Liver (tissue), 9 donors: ENCODE data around the gene CD200R1L. TPM values are rescaled to one million over a fixed set of nuclear protein-coding genes. Genes with fewer than 3 reads are reported as not detected.

Experiments used
- DNase-seq: peaks from one replicate; pipeline ENCODE4 v3.0.0-alpha.2; 2017; ENCODE audit warnings: low spot score
- H3K27ac ChIP-seq, 2 donors: one replicate each; pipeline ENCODE4 v1.7.0; 2013; ENCODE audit warnings: inconsistent platforms in 2 of 2, low read length in 2 of 2, control low read depth in 1 of 2, low read depth in 1 of 2, mild to moderate bottlenecking in 1 of 2
- H3K27me3 ChIP-seq, 4 donors: one replicate each; pipeline versions ENCODE4 v1.6.1 to v1.7.0; 2013; ENCODE audit warnings: low read length in 3 of 4, inconsistent platforms in 1 of 4, mild to moderate bottlenecking in 1 of 4, moderate library complexity in 1 of 4; ENCODE audit not compliant: control insufficient read depth in 4 of 4, insufficient read depth in 4 of 4
- H3K36me3 ChIP-seq, 4 donors: one replicate each; pipeline versions ENCODE4 v1.6.1 to v1.7.0; 2013; ENCODE audit warnings: low read length in 3 of 4, mild to moderate bottlenecking in 3 of 4, low read depth in 1 of 4, moderate library complexity in 1 of 4; ENCODE audit not compliant: control insufficient read depth in 4 of 4, insufficient read depth in 3 of 4
- H3K4me1 ChIP-seq, 4 donors: one replicate each; pipeline versions ENCODE4 v1.6.1 to v1.7.0; 2013; ENCODE audit warnings: low read length in 3 of 4, mild to moderate bottlenecking in 3 of 4, moderate library complexity in 1 of 4; ENCODE audit not compliant: control insufficient read depth in 4 of 4, insufficient read depth in 4 of 4
- H3K4me3 ChIP-seq, 3 donors: one replicate each; pipeline versions ENCODE4 v1.6.1 to v1.7.0; 2013; ENCODE audit warnings: low read length in 3 of 3, control low read depth in 1 of 3, low read depth in 1 of 3, mild to moderate bottlenecking in 1 of 3
- H3K9ac ChIP-seq, 2 donors: one replicate each; pipeline ENCODE4 v1.7.0; 2013; ENCODE audit warnings: low read length in 2 of 2, mild to moderate bottlenecking in 2 of 2, moderate library complexity in 2 of 2, control low read depth in 1 of 2, low read depth in 1 of 2
- H3K9me3 ChIP-seq, 4 donors: one replicate each; pipeline versions ENCODE4 v1.6.1 to v1.7.0; 2013; ENCODE audit warnings: low read length in 3 of 4; ENCODE audit not compliant: control insufficient read depth in 4 of 4
- ATF3 ChIP-seq: IDR thresholded peaks from 2 replicates; pipeline ENCODE4 v1.6.1; 2016; ENCODE audit warnings: antibody characterized with exemption
- CTCF ChIP-seq: fragments of 150-350 bp; IDR thresholded peaks from 2 replicates; pipeline ENCODE4 v1.5.1; 2017; ENCODE audit warnings: improper control_type of control experiment, low read depth, low read length; ENCODE audit not compliant: missing input control
- EGR1 ChIP-seq, 2 donors: IDR thresholded peaks; 2 replicates each; pipeline ENCODE4 v1.6.1; 2016 to 2018; ENCODE audit warnings: antibody characterized with exemption in 2 of 2, low read depth in 2 of 2
- FOXA1 ChIP-seq: IDR thresholded peaks from 2 replicates; pipeline ENCODE4 v1.6.1; 2016; ENCODE audit warnings: antibody characterized with exemption
- FOXA2 ChIP-seq: IDR thresholded peaks from 2 replicates; pipeline ENCODE4 v1.6.1; 2016; ENCODE audit warnings: antibody characterized with exemption
- GABPA ChIP-seq, 2 donors: IDR thresholded peaks in 1 of 2; conservative IDR thresholded peaks in 1 of 2; 2 replicates each; pipeline ENCODE4 v1.6.1; 2016; ENCODE audit warnings: antibody characterized with exemption in 2 of 2, mild to moderate bottlenecking in 1 of 2, moderate library complexity in 1 of 2
- HNF4A ChIP-seq, 2 donors: conservative IDR thresholded peaks; 2 replicates each; pipeline ENCODE4 v1.6.1; 2016; ENCODE audit warnings: antibody characterized with exemption in 2 of 2, mild to moderate bottlenecking in 2 of 2
- HNF4G ChIP-seq: IDR thresholded peaks from 2 replicates; pipeline ENCODE4 v1.6.1; 2016; ENCODE audit warnings: antibody characterized with exemption
- JUND ChIP-seq, 2 donors: IDR thresholded peaks; 2 replicates each; pipeline ENCODE4 v1.6.1; 2016; ENCODE audit warnings: antibody characterized with exemption in 2 of 2
- NR2F2 ChIP-seq: IDR thresholded peaks from 2 replicates; pipeline ENCODE4 v1.6.1; 2016; ENCODE audit warnings: antibody characterized with exemption
- RAD21 ChIP-seq, 2 donors: IDR thresholded peaks; 2 replicates each; pipeline ENCODE4 v1.6.1; 2016; ENCODE audit warnings: antibody characterized with exemption in 2 of 2, mild to moderate bottlenecking in 2 of 2
- REST ChIP-seq: IDR thresholded peaks from 2 replicates; pipeline ENCODE4 v1.6.1; 2016; ENCODE audit warnings: antibody characterized with exemption, mild to moderate bottlenecking
- RXRA ChIP-seq, 2 donors: IDR thresholded peaks; 2 replicates each; pipeline ENCODE4 v1.6.1; 2017 to 2018; ENCODE audit warnings: antibody characterized with exemption in 2 of 2, mild to moderate bottlenecking in 1 of 2
- SP1 ChIP-seq: IDR thresholded peaks from 2 replicates; pipeline ENCODE4 v1.6.1; 2018; ENCODE audit warnings: antibody characterized with exemption, mild to moderate bottlenecking
- TAF1 ChIP-seq: conservative IDR thresholded peaks from 2 replicates; pipeline ENCODE4 v1.6.1; 2016; ENCODE audit warnings: antibody characterized with exemption, mild to moderate bottlenecking
- YY1 ChIP-seq: IDR thresholded peaks from 2 replicates; pipeline ENCODE4 v1.6.1; 2016; ENCODE audit warnings: antibody characterized with exemption, mild to moderate bottlenecking
- ZBTB33 ChIP-seq: IDR thresholded peaks from 2 replicates; pipeline ENCODE4 v1.6.1; 2016; ENCODE audit warnings: antibody characterized with exemption
- WGBS: extraction: QIAGEN DNeasy Blood & Tissue Kit; methylation state at CpG from one replicate; pipeline ENCODE4 v1.1.7; 2013; 5-methylcytosine and 5-hydroxymethylcytosine counted together
- polyA plus RNA-seq, 2 donors: library from polyadenylated mRNA; stranded (reverse) in 1 of 2; unstranded in 1 of 2; fragments of 200-250 nt in 1 of 2; fragments of >200 nt in 1 of 2; fragmentation: Nextera tagmentation in 1 of 2; extraction: Ambion mirVana in 1 of 2; gene quantifications; one replicate each; pipeline versions ENCODE4 v1.2.1 to v1.2.3, GENCODE V29; 2013 to 2015
- total RNA-seq, 2 donors: library from RNA; depleted of rRNA; stranded (reverse); fragments of >200 nt; gene quantifications; one replicate each; pipeline ENCODE4 v1.2.3, GENCODE V29; 2014
- donor health status: healthy.
- donor health status: healthy.
- donor health status: healthy.
- donor health status: healthy.
- donor health status: healthy.

The CD200R1L gene
- total and polyA plus RNA-seq, 4 donors, result not detected

GRCh38 chr3:112858410-112859069, 11.9 kb upstream of the CD200R1L start:
- no peaks in the 10 kb centered on the region for H3K4me1 ChIP-seq
- peaks cover 0 to 2% (median under 1%) of the 10 kb centered on the region in 4 donors for H3K9me3 ChIP-seq
- H3K4me3 ChIP-seq, result no peak overlapping the region
- WGBS, result 55% methylated on average over 2 of the region's 2 CpGs
- H3K36me3 ChIP-seq, result no peaks in the 10 kb centered on the region
- no peak for DNase-seq
- H3K9ac ChIP-seq, result no peak overlapping the region
- H3K27ac ChIP-seq, result no peak overlapping the region
- no peaks in the 10 kb centered on the region for H3K27me3 ChIP-seq
- TF ChIP-seq RXRA (IDR thresholded peaks at IDR 0.05), result no peak
- no peak for TF ChIP-seq EGR1 (IDR thresholded peaks at IDR 0.05; ENCODE audit: low read depth in 2 of 2)

GRCh38 chr3:112857526-112857925, 10.9 kb upstream of the CD200R1L start:
- Histone ChIP-seq H3K27me3 (no peaks in the 10 kb centered on the region), H3K27ac (no peak overlapping the region), H3K9me3 (peaks cover 0 to 3% (median under 1%) of the 10 kb centered on the region in 4 donors), H3K36me3 (no peaks in the 10 kb centered on the region), H3K9ac (no peak overlapping the region), H3K4me1 (no peaks in the 10 kb centered on the region), H3K4me3 (no peak overlapping the region)
- DNase-seq, result no peak
- TF ChIP-seq SP1 (no peak), ATF3 (no peak), FOXA1 (no peak), EGR1 (IDR thresholded peaks at IDR 0.05; ENCODE audit: low read depth in 2 of 2) (no peak), JUND (IDR thresholded peaks at IDR 0.05) (no peak), RXRA (IDR thresholded peaks at IDR 0.05) (no peak), HNF4A (conservative IDR thresholded peaks at IDR 0.05) (no peak), REST (no peak), GABPA (IDR thresholded peaks at IDR 0.05 in 1 of 2, conservative IDR thresholded peaks at IDR 0.05 in 1 of 2) (no peak), HNF4G (no peak), YY1 (no peak), RAD21 (IDR thresholded peaks at IDR 0.05) (no peak), TAF1 (no peak), NR2F2 (no peak), ZBTB33 (no peak), CTCF (no peak), FOXA2 (no peak)
